Thyroid gland (tissue), 4 donors: ENCODE results near the gene BEND3. TPM values are rescaled to one million over a fixed set of nuclear protein-coding genes. Genes with fewer than 3 reads are reported as not detected.

ENCODE experiments used
- DNase-seq, 2 donors: peaks; one replicate each; pipeline ENCODE4 v3.0.0-alpha.2; 2019
- H3K27ac ChIP-seq, 3 donors: fragments of 200-600 bp; sonication (generic); 1 replicate in 2 of 3; 2 replicates in 1 of 3; pipeline ENCODE4 v1.5.1; 2016 to 2019; ENCODE audit warnings: mild to moderate bottlenecking in 1 of 3, moderate library complexity in 1 of 3
- H3K27me3 ChIP-seq: fragments of 200-600 bp; sonication (generic); one replicate; pipeline ENCODE4 v1.5.1; 2019
- H3K36me3 ChIP-seq, 2 donors: fragments of 200-600 bp; sonication (generic); one replicate each; pipeline ENCODE4 v1.5.1; 2016 to 2019
- H3K4me1 ChIP-seq, 2 donors: fragments of 200-600 bp; sonication (generic); one replicate each; pipeline ENCODE4 v1.5.1; 2017 to 2019
- H3K4me3 ChIP-seq, 3 donors: fragments of 200-600 bp; sonication (generic); replicated peaks in 1 of 3; 1 replicate in 2 of 3; 2 replicates in 1 of 3; pipeline ENCODE4 v1.5.1; 2016; ENCODE audit warnings: mild to moderate bottlenecking in 1 of 3
- H3K9me3 ChIP-seq: fragments of 200-600 bp; sonication (generic); one replicate; pipeline ENCODE4 v1.5.1; 2017
- CTCF ChIP-seq, 6 experiments: fragments of 200-600 bp in 3 of 6; fragments of 450-650 bp in 3 of 6; sonication (generic) in 3 of 6; IDR thresholded peaks; one replicate each; pipeline ENCODE4 v1.5.1; 2016 to 2019; ENCODE audit warnings: antibody characterized with exemption in 6 of 6, mild to moderate bottlenecking in 2 of 6, inconsistent platforms in 1 of 6, moderate library complexity in 1 of 6
- POLR2A ChIP-seq, 2 donors: fragments of 450-650 bp; IDR thresholded peaks; one replicate each; pipeline ENCODE4 v1.6.1; 2017; ENCODE audit warnings: antibody characterized with exemption in 2 of 2, mild to moderate bottlenecking in 2 of 2, moderate library complexity in 1 of 2
- WGBS, 2 donors: methylation state at CpG; one replicate each; pipeline ENCODE4 v1.1.5; 2017; 5-methylcytosine and 5-hydroxymethylcytosine counted together
- intact Hi-C: fragments of 100-400 bp; cut with DNase I; formaldehyde crosslinking; loops from one replicate; pipeline ENCODE4 v1.15.1; 2023
- total RNA-seq, 4 donors: library from RNA; depleted of rRNA; stranded (reverse); fragments of >200 nt; gene quantifications; one replicate each; pipeline ENCODE4 v1.2.3, GENCODE V29; 2016

BEND3 gene
- total RNA-seq, 4 donors from 2014 or later, result 2.5 to 5.9 (median 2.7) TPM

DNA sequence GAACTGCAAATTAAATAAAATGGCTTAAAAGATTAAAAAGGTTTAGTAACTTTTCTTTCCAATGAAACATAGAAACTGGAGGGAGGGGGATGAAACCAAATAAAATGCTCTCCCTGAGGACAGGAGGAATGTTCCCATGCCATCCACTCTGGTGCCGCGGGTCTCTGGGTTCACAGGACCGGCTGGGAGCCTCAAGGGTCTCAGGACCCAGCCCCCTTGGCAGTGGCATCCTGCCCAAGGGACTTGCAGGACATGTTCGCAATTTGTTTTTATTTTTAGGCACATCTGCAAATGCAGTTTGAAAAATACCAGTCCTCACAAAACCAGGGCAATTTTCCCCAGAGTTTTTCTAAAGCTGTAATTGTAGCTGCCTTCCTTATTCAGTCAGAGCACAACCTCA lies 7.5 kb downstream of the BEND3 start:
- Histone ChIP-seq H3K4me3 (no peak overlapping the region), H3K36me3 (no peaks in the 10 kb centered on the region), H3K9me3 (no peaks in the 10 kb centered on the region), H3K4me1 (no peaks in the 10 kb centered on the region), H3K27me3 (no peaks in the 10 kb centered on the region), H3K27ac (no peak overlapping the region)
- intact Hi-C loops, result no loop called here
- TF ChIP-seq CTCF (IDR thresholded peaks at IDR 0.05) (no peak), POLR2A (IDR thresholded peaks at IDR 0.05) (no peak)
- no peak for DNase-seq
- 80 to 81% methylated on average over 4 of the region's 4 CpGs for WGBS, 2 donors

GRCh38 chr6:107106165-107106564 lies 9.2 kb downstream of the BEND3 start:
- H3K27me3 ChIP-seq, result no peaks in the 10 kb centered on the region
- no peak overlapping the region for H3K27ac ChIP-seq
- no peak for TF ChIP-seq CTCF (IDR thresholded peaks at IDR 0.05)
- no peak for TF ChIP-seq POLR2A (IDR thresholded peaks at IDR 0.05)
- no peak overlapping the region for H3K4me3 ChIP-seq
- no peaks in the 10 kb centered on the region for H3K9me3 ChIP-seq
- intact Hi-C loops, result no loop called here
- 75 to 84% methylated on average over 3 of the region's 3 CpGs for WGBS, 2 donors
- H3K36me3 ChIP-seq, result no peaks in the 10 kb centered on the region
- DNase-seq, result no peak
- H3K4me1 ChIP-seq, result peaks cover 0 to under 1% of the 10 kb centered on the region in 2 donors

DNA sequence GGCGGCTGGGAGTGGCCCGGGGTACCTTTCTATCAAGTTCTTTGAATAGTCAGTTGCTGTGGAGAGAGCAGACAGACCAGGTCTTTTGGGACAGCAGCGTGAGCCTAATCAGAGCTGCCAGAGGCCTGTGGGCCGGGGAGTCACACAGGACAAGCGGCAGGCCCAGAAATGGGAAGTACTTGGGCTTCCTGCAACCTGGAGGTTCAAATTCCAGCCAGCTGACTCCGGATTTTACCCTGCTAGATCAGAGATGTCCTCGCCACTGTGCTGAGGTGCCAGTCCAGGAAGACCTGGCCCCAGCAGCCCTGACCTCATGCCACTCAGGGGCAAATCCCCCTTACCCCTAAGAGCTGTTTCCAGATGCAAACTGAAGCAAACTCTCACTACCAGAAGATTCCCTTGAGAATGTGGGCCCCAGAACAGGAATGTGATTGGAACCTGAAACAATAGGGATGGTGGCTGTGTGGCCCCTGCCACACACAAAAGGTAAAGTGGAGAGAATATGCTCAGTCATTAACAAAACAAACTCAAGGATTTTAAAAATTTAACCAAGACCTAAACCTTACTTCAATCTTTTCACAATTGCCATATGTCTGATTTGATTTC lies 9.7 kb downstream of the BEND3 start:
- Histone ChIP-seq H3K9me3 (no peaks in the 10 kb centered on the region), H3K4me3 (no peak overlapping the region), H3K36me3 (no peaks in the 10 kb centered on the region), H3K27ac (no peak overlapping the region), H3K4me1 (peaks cover 0 to 6% of the 10 kb centered on the region in 2 donors), H3K27me3 (no peaks in the 10 kb centered on the region)
- TF ChIP-seq CTCF (IDR thresholded peaks at IDR 0.05), result no peak
- TF ChIP-seq POLR2A (IDR thresholded peaks at IDR 0.05), result no peak
- 87 to 96% methylated on average over 7 of the region's 7 CpGs for WGBS, 2 donors
- intact Hi-C loops, result no loop called here
- no peak for DNase-seq

DNA sequence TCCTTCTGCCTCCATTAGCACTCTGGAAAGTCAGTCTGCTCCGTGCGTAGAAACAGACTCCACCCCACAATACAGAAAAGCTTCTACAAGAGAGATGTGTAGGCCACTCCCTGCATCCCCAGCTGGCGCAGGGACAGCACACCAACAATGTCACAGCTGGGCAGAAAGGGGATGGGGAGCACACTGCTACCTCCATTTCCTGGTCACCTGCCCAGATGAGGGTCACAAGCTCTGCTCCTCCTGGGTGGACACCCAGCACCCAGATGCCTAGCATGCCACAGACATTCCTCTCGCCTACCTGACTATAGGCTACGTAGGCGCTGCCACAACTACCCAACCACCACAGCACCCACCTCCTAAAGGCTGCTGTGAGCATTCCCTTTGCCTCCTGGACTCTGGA lies 12.2 kb downstream of the BEND3 start:
- no peaks in the 10 kb centered on the region for H3K27me3 ChIP-seq
- 95 to 98% methylated on average over 6 of the region's 6 CpGs for WGBS, 2 donors
- TF ChIP-seq POLR2A (IDR thresholded peaks at IDR 0.05) (no peak), CTCF (IDR thresholded peaks at IDR 0.05) (no peak)
- DNase-seq, result no peak
- H3K4me3 ChIP-seq, result no peak overlapping the region
- H3K4me1 ChIP-seq, result peaks cover 0 to 10% of the 10 kb centered on the region in 2 donors
- intact Hi-C loops, result no loop called here
- no peaks in the 10 kb centered on the region for H3K36me3 ChIP-seq
- H3K27ac ChIP-seq, result no peak overlapping the region
- H3K9me3 ChIP-seq, result no peaks in the 10 kb centered on the region

DNA sequence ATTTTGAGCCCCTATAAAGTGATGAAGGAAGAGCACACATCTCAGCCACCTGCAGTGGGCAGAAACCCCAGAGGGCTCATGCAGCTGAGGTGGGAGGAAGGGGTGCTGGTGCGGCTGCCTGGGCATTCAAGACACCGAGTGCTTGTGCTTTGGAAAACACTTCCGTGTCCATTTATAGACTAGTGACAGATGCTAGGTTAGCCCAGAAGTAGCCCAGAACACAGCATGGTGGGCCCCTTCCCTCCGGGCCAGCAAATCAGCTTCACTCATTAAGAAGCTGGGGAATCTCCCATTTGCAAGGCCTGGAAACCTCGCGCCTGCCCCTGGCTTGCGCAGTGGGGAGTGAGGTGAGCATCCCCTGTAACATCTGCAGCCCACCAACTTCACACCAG lies 12.9 kb downstream of the BEND3 start:
- no peaks in the 10 kb centered on the region for H3K36me3 ChIP-seq
- H3K4me3 ChIP-seq, result no peak overlapping the region
- no peaks in the 10 kb centered on the region for H3K9me3 ChIP-seq
- TF ChIP-seq CTCF (IDR thresholded peaks at IDR 0.05) (no peak), POLR2A (IDR thresholded peaks at IDR 0.05) (no peak)
- intact Hi-C loops, result no loop called here
- WGBS, 2 donors, result 96 to 100% methylated on average over 6 to 7 of the region's 7 CpGs
- DNase-seq, result no peak
- no peak overlapping the region for H3K27ac ChIP-seq
- H3K27me3 ChIP-seq, result no peaks in the 10 kb centered on the region
- H3K4me1 ChIP-seq, result peaks cover 0 to 10% of the 10 kb centered on the region in 2 donors
